ENCODE results near the gene HNRNPF. TPM values are rescaled to one million over a fixed set of nuclear protein-coding genes. Genes with fewer than 3 reads are reported as not detected.

The HNRNPF gene
- total and polyA plus RNA-seq, 4 donors = 64.5 to 150 (median 113) TPM

DNA sequence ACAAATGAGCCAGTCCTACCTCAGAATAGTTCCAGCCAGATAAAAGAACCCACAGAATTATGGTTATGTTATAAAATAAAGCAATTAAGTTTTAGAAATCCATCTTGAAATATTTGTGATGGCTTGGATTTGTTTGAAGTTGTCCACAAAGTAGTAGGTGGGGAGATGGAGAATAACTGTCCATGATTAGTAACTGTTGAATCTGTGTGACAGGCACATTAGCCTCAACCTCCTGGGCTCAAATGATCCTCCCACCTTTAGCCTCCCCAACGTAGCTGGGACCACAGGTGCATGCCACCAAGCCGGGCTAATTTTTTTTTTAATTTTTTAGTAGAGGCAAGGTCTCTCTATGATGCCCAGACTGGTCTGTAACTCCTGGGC is 10.1 kb downstream of the HNRNPF start:
- Histone ChIP-seq H3K36me3 (ENCODE audit: control insufficient read depth in 4 of 4, insufficient read depth in 3 of 4, low read depth in 1 of 4, low read length in 3 of 4) (peaks cover 4 to 12% (median 5%) of the 10 kb centered on the region in 4 donors), H3K4me1 (ENCODE audit: control insufficient read depth in 4 of 4, insufficient read depth in 4 of 4, low read length in 3 of 4) (peaks cover 17 to 77% (median 61%) of the 10 kb centered on the region in 4 donors), H3K27me3 (ENCODE audit: control insufficient read depth in 4 of 4, insufficient read depth in 4 of 4, low read length in 3 of 4) (no peaks in the 10 kb centered on the region), H3K9ac (ENCODE audit: low read depth in 1 of 2, low read length in 2 of 2) (no peak overlapping the region), H3K9me3 (ENCODE audit: control insufficient read depth in 4 of 4, low read length in 3 of 4) (no peaks in the 10 kb centered on the region), H3K4me3 (ENCODE audit: low read depth in 1 of 3, low read length in 3 of 3) (peak overlapping the region in 2 of 3 donors; percentile 16 to 22), H3K27ac (ENCODE audit: low read depth in 1 of 2, low read length in 2 of 2) (no peak overlapping the region)
- DNase-seq (ENCODE audit: low spot score) = no peak
- TF ChIP-seq, protein P1, sequence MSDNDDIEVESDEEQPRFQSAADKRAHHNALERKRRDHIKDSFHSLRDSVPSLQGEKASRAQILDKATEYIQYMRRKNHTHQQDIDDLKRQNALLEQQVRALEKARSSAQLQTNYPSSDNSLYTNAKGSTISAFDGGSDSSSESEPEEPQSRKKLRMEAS (IDR thresholded peaks at IDR 0.05) = no peak
- TF ChIP-seq HNF4G (IDR thresholded peaks at IDR 0.05) (no peak), FOXA2 (IDR thresholded peaks at IDR 0.05) (no peak), TAF1 (conservative IDR thresholded peaks at IDR 0.05) (no peak), RAD21 (IDR thresholded peaks at IDR 0.05) (no peak), YY1 (IDR thresholded peaks at IDR 0.05) (no peak), NR2F2 (IDR thresholded peaks at IDR 0.05) (no peak), GABPA (IDR thresholded peaks at IDR 0.05 in 1 of 2, conservative IDR thresholded peaks at IDR 0.05 in 1 of 2) (no peak)
- TF ChIP-seq, protein P2, sequence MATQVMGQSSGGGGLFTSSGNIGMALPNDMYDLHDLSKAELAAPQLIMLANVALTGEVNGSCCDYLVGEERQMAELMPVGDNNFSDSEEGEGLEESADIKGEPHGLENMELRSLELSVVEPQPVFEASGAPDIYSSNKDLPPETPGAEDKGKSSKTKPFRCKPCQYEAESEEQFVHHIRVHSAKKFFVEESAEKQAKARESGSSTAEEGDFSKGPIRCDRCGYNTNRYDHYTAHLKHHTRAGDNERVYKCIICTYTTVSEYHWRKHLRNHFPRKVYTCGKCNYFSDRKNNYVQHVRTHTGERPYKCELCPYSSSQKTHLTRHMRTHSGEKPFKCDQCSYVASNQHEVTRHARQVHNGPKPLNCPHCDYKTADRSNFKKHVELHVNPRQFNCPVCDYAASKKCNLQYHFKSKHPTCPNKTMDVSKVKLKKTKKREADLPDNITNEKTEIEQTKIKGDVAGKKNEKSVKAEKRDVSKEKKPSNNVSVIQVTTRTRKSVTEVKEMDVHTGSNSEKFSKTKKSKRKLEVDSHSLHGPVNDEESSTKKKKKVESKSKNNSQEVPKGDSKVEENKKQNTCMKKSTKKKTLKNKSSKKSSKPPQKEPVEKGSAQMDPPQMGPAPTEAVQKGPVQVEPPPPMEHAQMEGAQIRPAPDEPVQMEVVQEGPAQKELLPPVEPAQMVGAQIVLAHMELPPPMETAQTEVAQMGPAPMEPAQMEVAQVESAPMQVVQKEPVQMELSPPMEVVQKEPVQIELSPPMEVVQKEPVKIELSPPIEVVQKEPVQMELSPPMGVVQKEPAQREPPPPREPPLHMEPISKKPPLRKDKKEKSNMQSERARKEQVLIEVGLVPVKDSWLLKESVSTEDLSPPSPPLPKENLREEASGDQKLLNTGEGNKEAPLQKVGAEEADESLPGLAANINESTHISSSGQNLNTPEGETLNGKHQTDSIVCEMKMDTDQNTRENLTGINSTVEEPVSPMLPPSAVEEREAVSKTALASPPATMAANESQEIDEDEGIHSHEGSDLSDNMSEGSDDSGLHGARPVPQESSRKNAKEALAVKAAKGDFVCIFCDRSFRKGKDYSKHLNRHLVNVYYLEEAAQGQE (IDR thresholded peaks at IDR 0.05) = no peak
- WGBS = 47% methylated on average over 2 of the region's 2 CpGs

DNA sequence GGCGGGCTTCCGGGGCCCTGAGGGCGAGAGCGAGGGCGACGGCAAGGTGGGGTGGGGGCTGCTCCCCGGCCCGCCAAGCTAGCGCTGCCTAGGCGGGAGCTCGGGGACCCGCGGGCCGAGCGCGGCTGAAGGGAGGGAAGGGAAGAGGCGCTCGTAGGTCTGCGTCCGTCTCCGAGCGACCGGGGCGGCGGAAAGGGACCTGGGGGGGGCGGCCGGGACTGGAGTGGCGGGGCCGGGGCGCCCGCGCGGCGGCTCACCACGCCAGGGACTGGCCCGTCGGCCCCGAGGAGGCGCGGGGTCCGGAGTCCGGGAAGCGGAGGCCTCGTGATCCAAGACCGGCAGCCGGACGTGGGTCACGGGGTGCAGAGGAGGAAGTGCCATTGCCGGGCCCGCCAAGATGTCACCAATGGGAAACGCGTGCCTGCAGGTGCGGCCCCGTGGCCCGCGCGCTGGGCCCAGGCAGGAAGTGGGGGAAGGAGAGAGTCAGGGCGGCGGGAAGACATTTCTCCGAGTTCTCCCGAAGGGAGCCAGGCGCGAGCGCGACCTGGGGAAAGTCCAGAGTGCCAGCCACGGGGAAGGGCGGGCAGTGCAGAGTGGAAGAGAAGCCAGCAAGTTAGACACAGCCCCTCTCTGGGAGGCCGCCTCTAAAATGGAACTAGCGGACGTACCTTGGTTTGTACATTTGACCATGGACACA is 11.9 kb downstream of the HNRNPF start:
- no peaks in the 10 kb centered on the region for H3K9me3 ChIP-seq (ENCODE audit: control insufficient read depth in 4 of 4, low read length in 3 of 4)
- TF ChIP-seq NR2F2 (IDR thresholded peaks at IDR 0.05) (peak; percentile 48), FOXA2 (IDR thresholded peaks at IDR 0.05) (no peak), YY1 (IDR thresholded peaks at IDR 0.05) (peak; percentile 92), HNF4A (conservative IDR thresholded peaks at IDR 0.05) (peak; percentile 77 to 80), EGR1 (IDR thresholded peaks at IDR 0.05; ENCODE audit: low read depth in 2 of 2) (peak; percentile 98), RXRA (IDR thresholded peaks at IDR 0.05) (peak; percentile 73 to 79), SP1 (IDR thresholded peaks at IDR 0.05) (peak; percentile 84), TAF1 (conservative IDR thresholded peaks at IDR 0.05) (peak; percentile 90), HNF4G (IDR thresholded peaks at IDR 0.05) (peak; percentile 67), RAD21 (IDR thresholded peaks at IDR 0.05) (peak; percentile 20 to 52), GABPA (IDR thresholded peaks at IDR 0.05 in 1 of 2, conservative IDR thresholded peaks at IDR 0.05 in 1 of 2) (peak; percentile 35 to 81), FOXA1 (IDR thresholded peaks at IDR 0.05) (peak; percentile 35), JUND (IDR thresholded peaks at IDR 0.05) (peak in 1 of 2 donors; percentile 54)
- TF ChIP-seq, protein P2 (IDR thresholded peaks at IDR 0.05) = peak; percentile 70
- TF ChIP-seq, protein P3, sequence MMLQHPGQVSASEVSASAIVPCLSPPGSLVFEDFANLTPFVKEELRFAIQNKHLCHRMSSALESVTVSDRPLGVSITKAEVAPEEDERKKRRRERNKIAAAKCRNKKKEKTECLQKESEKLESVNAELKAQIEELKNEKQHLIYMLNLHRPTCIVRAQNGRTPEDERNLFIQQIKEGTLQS (IDR thresholded peaks at IDR 0.05) = peak; percentile 20
- TF ChIP-seq, protein P4, sequence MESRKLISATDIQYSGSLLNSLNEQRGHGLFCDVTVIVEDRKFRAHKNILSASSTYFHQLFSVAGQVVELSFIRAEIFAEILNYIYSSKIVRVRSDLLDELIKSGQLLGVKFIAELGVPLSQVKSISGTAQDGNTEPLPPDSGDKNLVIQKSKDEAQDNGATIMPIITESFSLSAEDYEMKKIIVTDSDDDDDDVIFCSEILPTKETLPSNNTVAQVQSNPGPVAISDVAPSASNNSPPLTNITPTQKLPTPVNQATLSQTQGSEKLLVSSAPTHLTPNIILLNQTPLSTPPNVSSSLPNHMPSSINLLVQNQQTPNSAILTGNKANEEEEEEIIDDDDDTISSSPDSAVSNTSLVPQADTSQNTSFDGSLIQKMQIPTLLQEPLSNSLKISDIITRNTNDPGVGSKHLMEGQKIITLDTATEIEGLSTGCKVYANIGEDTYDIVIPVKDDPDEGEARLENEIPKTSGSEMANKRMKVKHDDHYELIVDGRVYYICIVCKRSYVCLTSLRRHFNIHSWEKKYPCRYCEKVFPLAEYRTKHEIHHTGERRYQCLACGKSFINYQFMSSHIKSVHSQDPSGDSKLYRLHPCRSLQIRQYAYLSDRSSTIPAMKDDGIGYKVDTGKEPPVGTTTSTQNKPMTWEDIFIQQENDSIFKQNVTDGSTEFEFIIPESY (IDR thresholded peaks at IDR 0.05) = peak; percentile 59
- TF ChIP-seq, protein P1 (IDR thresholded peaks at IDR 0.05) = peak; percentile 100
- TF ChIP-seq, protein P5, sequence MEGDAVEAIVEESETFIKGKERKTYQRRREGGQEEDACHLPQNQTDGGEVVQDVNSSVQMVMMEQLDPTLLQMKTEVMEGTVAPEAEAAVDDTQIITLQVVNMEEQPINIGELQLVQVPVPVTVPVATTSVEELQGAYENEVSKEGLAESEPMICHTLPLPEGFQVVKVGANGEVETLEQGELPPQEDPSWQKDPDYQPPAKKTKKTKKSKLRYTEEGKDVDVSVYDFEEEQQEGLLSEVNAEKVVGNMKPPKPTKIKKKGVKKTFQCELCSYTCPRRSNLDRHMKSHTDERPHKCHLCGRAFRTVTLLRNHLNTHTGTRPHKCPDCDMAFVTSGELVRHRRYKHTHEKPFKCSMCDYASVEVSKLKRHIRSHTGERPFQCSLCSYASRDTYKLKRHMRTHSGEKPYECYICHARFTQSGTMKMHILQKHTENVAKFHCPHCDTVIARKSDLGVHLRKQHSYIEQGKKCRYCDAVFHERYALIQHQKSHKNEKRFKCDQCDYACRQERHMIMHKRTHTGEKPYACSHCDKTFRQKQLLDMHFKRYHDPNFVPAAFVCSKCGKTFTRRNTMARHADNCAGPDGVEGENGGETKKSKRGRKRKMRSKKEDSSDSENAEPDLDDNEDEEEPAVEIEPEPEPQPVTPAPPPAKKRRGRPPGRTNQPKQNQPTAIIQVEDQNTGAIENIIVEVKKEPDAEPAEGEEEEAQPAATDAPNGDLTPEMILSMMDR (IDR thresholded peaks at IDR 0.05; ENCODE audit: low read depth, low read length, missing input control) = no peak
- H3K36me3 ChIP-seq (ENCODE audit: control insufficient read depth in 4 of 4, insufficient read depth in 3 of 4, low read depth in 1 of 4, low read length in 3 of 4) = peaks cover 3 to 17% (median 16%) of the 10 kb centered on the region in 4 donors
- peak overlapping the region; percentile 51 to 87 (median 57) for H3K4me3 ChIP-seq (ENCODE audit: low read depth in 1 of 3, low read length in 3 of 3)
- H3K27me3 ChIP-seq (ENCODE audit: control insufficient read depth in 4 of 4, insufficient read depth in 4 of 4, low read length in 3 of 4) = no peaks in the 10 kb centered on the region
- DNase-seq (ENCODE audit: low spot score) = peak; percentile 85
- H3K9ac ChIP-seq (ENCODE audit: low read depth in 1 of 2, low read length in 2 of 2) = peak overlapping the region; percentile 37 to 40
- peak overlapping the region; percentile 95 to 97 for H3K27ac ChIP-seq (ENCODE audit: low read depth in 1 of 2, low read length in 2 of 2)
- peaks cover 9 to 73% (median 57%) of the 10 kb centered on the region in 4 donors for H3K4me1 ChIP-seq (ENCODE audit: control insufficient read depth in 4 of 4, insufficient read depth in 4 of 4, low read length in 3 of 4)
- 1% methylated on average over 70 of the region's 70 CpGs for WGBS
